ENCODE results near the gene SERPINB6. TPM values are rescaled to one million over a fixed set of nuclear protein-coding genes. Genes with fewer than 3 reads are reported as not detected.

SERPINB6 gene
- total RNA-seq, 2 experiments from 2014 or later, result 13.2 TPM; not detected in 1

DNA sequence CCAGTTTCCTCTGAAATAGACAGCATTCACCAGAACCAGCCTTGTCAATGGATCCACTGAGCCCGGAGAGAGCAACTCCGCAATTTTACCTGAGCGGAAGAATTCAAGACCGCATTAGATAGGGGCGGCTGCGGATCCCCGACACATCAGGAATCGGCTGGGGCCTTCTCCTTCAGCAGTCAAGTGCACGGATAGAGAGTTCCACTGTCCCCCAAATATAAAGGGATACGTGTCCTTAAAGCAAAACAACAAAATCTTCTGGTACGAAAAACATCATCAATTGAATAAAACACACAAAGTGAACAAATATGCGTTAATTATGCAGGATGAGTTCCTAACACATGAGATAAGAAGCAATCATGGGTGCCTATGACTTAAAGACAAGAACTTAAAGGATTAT is 18.3 kb downstream of the SERPINB6 start:
- DNase-seq (ENCODE audit: low spot score), result no peak
- Histone ChIP-seq H3K4me2 (ENCODE audit: low read length) (peak overlapping the region; percentile 69), H2AFZ (ENCODE audit: low read length) (peak overlapping the region; percentile 90; the same call in 1 of the 2 replicates), H3K79me2 (ENCODE audit: insufficient read depth, low read depth, low read length) (no peaks in the 10 kb centered on the region), H4K20me1 (ENCODE audit: insufficient read depth, low read length) (no peaks in the 10 kb centered on the region), H3K27ac (ENCODE audit: low read depth, low read length, poor library complexity, severe bottlenecking) (no peak overlapping the region), H3K9me3 (ENCODE audit: low read length) (no peaks in the 10 kb centered on the region), H3K4me3 (ENCODE audit: low read depth, low read length, poor library complexity, severe bottlenecking) (no peak overlapping the region), H3K4me1 (ENCODE audit: insufficient read depth, low read length, poor library complexity, severe bottlenecking) (peaks cover 19% of the 10 kb centered on the region), H3K36me3 (ENCODE audit: insufficient read depth, low read length) (no peaks in the 10 kb centered on the region), H3K9me2 (ENCODE audit: insufficient read depth, low read length) (no peaks in the 10 kb centered on the region)
- TF ChIP-seq CTCF (conservative IDR thresholded peaks at IDR 0.05; ENCODE audit: low read length), result no peak
- no peak for TF ChIP-seq EZH2phosphoT487 (IDR thresholded peaks at IDR 0.05; ENCODE audit: borderline replicate concordance, low read depth, low read length)
- POLR2A ChIA-PET, result interaction anchor here (0.8 to 2.0 kb wide), 8 partner anchors 10 to 113 kb away, joined by 3 to 18 read pairs (median 4); no protein-coding TSS in a partner anchor
- CTCF ChIA-PET (ENCODE audit: unreplicated experiment), result interaction anchor here (0.7 to 2.7 kb wide), 11 partner anchors 9 to 112 kb away, joined by 3 to 27 read pairs (median 3); partner anchors contain the start of gene SERPINB1
- intact Hi-C loops (cut with micrococcal nuclease; ENCODE audit: unreplicated experiment), result no loop called here
- no TSS peak for BruUV-seq (replicated peaks)

DNA sequence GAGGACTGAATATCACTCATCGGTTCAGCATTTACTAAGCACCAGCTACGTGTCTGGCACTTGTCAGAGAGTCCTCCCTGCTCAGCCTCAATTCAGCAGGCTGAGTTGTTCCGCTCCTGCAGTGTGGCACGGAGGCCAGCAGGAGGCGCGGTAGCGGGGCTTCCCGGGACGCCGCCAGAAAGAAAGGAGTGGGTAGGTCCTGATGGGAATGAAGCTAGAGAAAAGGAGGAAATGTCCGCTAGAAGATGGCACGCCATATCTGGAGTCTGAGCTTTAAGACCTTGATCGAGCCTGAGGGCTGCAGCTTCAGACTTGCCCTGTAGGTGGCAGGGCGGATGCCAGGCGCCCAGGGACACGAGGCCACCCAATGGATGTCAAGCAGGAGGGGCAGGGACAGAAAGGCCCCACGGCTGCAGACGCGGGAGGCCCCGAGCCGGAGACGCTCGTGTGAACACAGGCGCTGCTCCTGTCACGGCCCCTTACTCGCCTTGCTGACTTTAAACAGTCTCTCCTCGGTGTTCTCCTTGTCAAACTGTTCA is 18.7 kb downstream of the SERPINB6 start:
- Histone ChIP-seq H4K20me1 (ENCODE audit: insufficient read depth, low read length) (no peaks in the 10 kb centered on the region), H3K4me2 (ENCODE audit: low read length) (peak overlapping the region; percentile 69), H3K36me3 (ENCODE audit: insufficient read depth, low read length) (no peaks in the 10 kb centered on the region), H3K4me3 (ENCODE audit: low read depth, low read length, poor library complexity, severe bottlenecking) (peak overlapping the region; percentile 48), H3K9me3 (ENCODE audit: low read length) (no peaks in the 10 kb centered on the region), H3K79me2 (ENCODE audit: insufficient read depth, low read depth, low read length) (no peaks in the 10 kb centered on the region), H2AFZ (ENCODE audit: low read length) (peak overlapping the region; percentile 90), H3K9me2 (ENCODE audit: insufficient read depth, low read length) (no peaks in the 10 kb centered on the region), H3K4me1 (ENCODE audit: insufficient read depth, low read length, poor library complexity, severe bottlenecking) (peaks cover 20% of the 10 kb centered on the region), H3K27ac (ENCODE audit: low read depth, low read length, poor library complexity, severe bottlenecking) (no peak overlapping the region)
- intact Hi-C loops (cut with micrococcal nuclease; ENCODE audit: unreplicated experiment), result loop anchor here (1.0 kb wide), 1 partner anchor 37 kb away; no protein-coding TSS in a partner anchor
- DNase-seq (ENCODE audit: low spot score), result peak; percentile 82
- CTCF ChIA-PET (ENCODE audit: unreplicated experiment), result interaction anchor here (0.6 to 2.7 kb wide), 18 partner anchors 9 to 518 kb away, joined by 3 to 27 read pairs (median 3); partner anchors contain the start of gene SERPINB1
- no TSS peak for BruUV-seq (replicated peaks)
- POLR2A ChIA-PET, result interaction anchor here (0.8 to 2.0 kb wide), 15 partner anchors 9 to 257 kb away, joined by 3 to 18 read pairs (median 4); no protein-coding TSS in a partner anchor
- TF ChIP-seq CTCF (conservative IDR thresholded peaks at IDR 0.05; ENCODE audit: low read length), result peak; percentile 100
- TF ChIP-seq EZH2phosphoT487 (IDR thresholded peaks at IDR 0.05; ENCODE audit: borderline replicate concordance, low read depth, low read length), result no peak

- no peak for DNase-seq (ENCODE audit: low spot score)
- Histone ChIP-seq H3K9me2 (ENCODE audit: insufficient read depth, low read length) (no peaks in the 10 kb centered on the region), H4K20me1 (ENCODE audit: insufficient read depth, low read length) (no peaks in the 10 kb centered on the region), H3K4me1 (ENCODE audit: insufficient read depth, low read length, poor library complexity, severe bottlenecking) (peaks cover 29% of the 10 kb centered on the region), H3K36me3 (ENCODE audit: insufficient read depth, low read length) (no peaks in the 10 kb centered on the region), H3K4me3 (ENCODE audit: low read depth, low read length, poor library complexity, severe bottlenecking) (no peak overlapping the region), H3K27ac (ENCODE audit: low read depth, low read length, poor library complexity, severe bottlenecking) (no peak overlapping the region), H3K4me2 (ENCODE audit: low read length) (peak overlapping the region; percentile 69; the same call in 1 of the 2 replicates), H3K9me3 (ENCODE audit: low read length) (no peaks in the 10 kb centered on the region), H3K79me2 (ENCODE audit: insufficient read depth, low read depth, low read length) (no peaks in the 10 kb centered on the region), H2AFZ (ENCODE audit: low read length) (peak overlapping the region; percentile 90; the same call in 1 of the 2 replicates)
- no peak for TF ChIP-seq CTCF (conservative IDR thresholded peaks at IDR 0.05; ENCODE audit: low read length)
- intact Hi-C loops (cut with micrococcal nuclease; ENCODE audit: unreplicated experiment), result loop anchor here (1.0 kb wide), 1 partner anchor 38 kb away; no protein-coding TSS in a partner anchor
- BruUV-seq (replicated peaks), result no TSS peak
- ChIA-PET CTCF (ENCODE audit: unreplicated experiment) (interaction anchor here (0.6 to 2.7 kb wide), 13 partner anchors 8 to 518 kb away, joined by 3 to 27 read pairs (median 3); partner anchors contain the start of gene SERPINB1), POLR2A (interaction anchor here (0.6 to 2.0 kb wide), 14 partner anchors 9 to 258 kb away, joined by 3 to 18 read pairs (median 4); no protein-coding TSS in a partner anchor)
Measured at GRCh38 chr6:2951728-2952127, 19.6 kb downstream of the SERPINB6 start.

All from OCI-LY7 (cell line).